ENCODE data around the gene DRAXIN.

DRAXIN gene

GRCh38 chr1:11659748-11660147, 31.8 kb upstream of the DRAXIN start:
- Histone ChIP-seq H4K20me1 (ENCODE audit: insufficient read depth, low read length) (no peaks in the 10 kb centered on the region), H3K27me3 (ENCODE audit: insufficient read depth, low read length) (no peaks in the 10 kb centered on the region), H3K36me3 (ENCODE audit: insufficient read depth, low read length) (peaks cover 17% of the 10 kb centered on the region), H3K4me2 (ENCODE audit: low read length) (no peak overlapping the region), H3K4me3 (ENCODE audit: low read depth, low read length, poor library complexity, severe bottlenecking) (no peak overlapping the region), H3K9me3 (ENCODE audit: low read length) (no peaks in the 10 kb centered on the region), H3K9ac (ENCODE audit: low read length) (no peak overlapping the region), H3K79me2 (ENCODE audit: insufficient read depth, low read length) (no peaks in the 10 kb centered on the region), H3K27ac (ENCODE audit: low read depth, low read length, poor library complexity, severe bottlenecking) (no peak overlapping the region), H3F3A (ENCODE audit: insufficient read depth, low read length) (no peaks in the 10 kb centered on the region), H3K4me1 (ENCODE audit: insufficient read depth, low read length, severe bottlenecking) (peaks cover 14% of the 10 kb centered on the region), H2AFZ (ENCODE audit: low read length) (no peak overlapping the region), H3K9me2 (ENCODE audit: low read depth, low read length) (no peaks in the 10 kb centered on the region)
- no peak for TF ChIP-seq EZH2 (IDR thresholded peaks at IDR 0.05; ENCODE audit: borderline replicate concordance, low read length)
- TF ChIP-seq, protein P1, sequence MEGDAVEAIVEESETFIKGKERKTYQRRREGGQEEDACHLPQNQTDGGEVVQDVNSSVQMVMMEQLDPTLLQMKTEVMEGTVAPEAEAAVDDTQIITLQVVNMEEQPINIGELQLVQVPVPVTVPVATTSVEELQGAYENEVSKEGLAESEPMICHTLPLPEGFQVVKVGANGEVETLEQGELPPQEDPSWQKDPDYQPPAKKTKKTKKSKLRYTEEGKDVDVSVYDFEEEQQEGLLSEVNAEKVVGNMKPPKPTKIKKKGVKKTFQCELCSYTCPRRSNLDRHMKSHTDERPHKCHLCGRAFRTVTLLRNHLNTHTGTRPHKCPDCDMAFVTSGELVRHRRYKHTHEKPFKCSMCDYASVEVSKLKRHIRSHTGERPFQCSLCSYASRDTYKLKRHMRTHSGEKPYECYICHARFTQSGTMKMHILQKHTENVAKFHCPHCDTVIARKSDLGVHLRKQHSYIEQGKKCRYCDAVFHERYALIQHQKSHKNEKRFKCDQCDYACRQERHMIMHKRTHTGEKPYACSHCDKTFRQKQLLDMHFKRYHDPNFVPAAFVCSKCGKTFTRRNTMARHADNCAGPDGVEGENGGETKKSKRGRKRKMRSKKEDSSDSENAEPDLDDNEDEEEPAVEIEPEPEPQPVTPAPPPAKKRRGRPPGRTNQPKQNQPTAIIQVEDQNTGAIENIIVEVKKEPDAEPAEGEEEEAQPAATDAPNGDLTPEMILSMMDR (IDR thresholded peaks at IDR 0.05; ENCODE audit: low read length): no peak

GRCh38 chr1:11661103-11661502, 30.4 kb upstream of the DRAXIN start:
- H3K79me2 ChIP-seq (ENCODE audit: insufficient read depth, low read length): no peaks in the 10 kb centered on the region
- H2AFZ ChIP-seq (ENCODE audit: low read length): no peak overlapping the region
- no peaks in the 10 kb centered on the region for H3F3A ChIP-seq (ENCODE audit: insufficient read depth, low read length)
- no peak for TF ChIP-seq EZH2 (IDR thresholded peaks at IDR 0.05; ENCODE audit: borderline replicate concordance, low read length)
- TF ChIP-seq, protein P1 (IDR thresholded peaks at IDR 0.05; ENCODE audit: low read length): no peak
- H3K9me2 ChIP-seq (ENCODE audit: low read depth, low read length): no peaks in the 10 kb centered on the region
- no peaks in the 10 kb centered on the region for H3K9me3 ChIP-seq (ENCODE audit: low read length)
- no peak overlapping the region for H3K4me3 ChIP-seq (ENCODE audit: low read depth, low read length, poor library complexity, severe bottlenecking)
- H3K36me3 ChIP-seq (ENCODE audit: insufficient read depth, low read length): peaks cover 17% of the 10 kb centered on the region
- H3K27ac ChIP-seq (ENCODE audit: low read depth, low read length, poor library complexity, severe bottlenecking): no peak overlapping the region
- no peak overlapping the region for H3K4me2 ChIP-seq (ENCODE audit: low read length)
- H3K9ac ChIP-seq (ENCODE audit: low read length): no peak overlapping the region
- H3K4me1 ChIP-seq (ENCODE audit: insufficient read depth, low read length, severe bottlenecking): peaks cover 5% of the 10 kb centered on the region
- H3K27me3 ChIP-seq (ENCODE audit: insufficient read depth, low read length): no peaks in the 10 kb centered on the region
- no peaks in the 10 kb centered on the region for H4K20me1 ChIP-seq (ENCODE audit: insufficient read depth, low read length)

- H3K27ac ChIP-seq (ENCODE audit: low read depth, low read length, poor library complexity, severe bottlenecking): no peak overlapping the region
- peak overlapping the region; percentile 58 for H3K4me3 ChIP-seq (ENCODE audit: low read depth, low read length, poor library complexity, severe bottlenecking)
- TF ChIP-seq, protein P1 (IDR thresholded peaks at IDR 0.05; ENCODE audit: low read length): no peak
- TF ChIP-seq EZH2 (IDR thresholded peaks at IDR 0.05; ENCODE audit: borderline replicate concordance, low read length): no peak
These were observed 27.0 kb upstream of the DRAXIN start for GRCh38 chr1:11664336-11665065.

More at GRCh38 chr1:11664336-11665065, 27.0 kb upstream of the DRAXIN start:
- Histone ChIP-seq H3K4me1 (ENCODE audit: insufficient read depth, low read length, severe bottlenecking) (peaks cover 5% of the 10 kb centered on the region), H3K27me3 (ENCODE audit: insufficient read depth, low read length) (no peaks in the 10 kb centered on the region), H3K9me2 (ENCODE audit: low read depth, low read length) (no peaks in the 10 kb centered on the region), H3K79me2 (ENCODE audit: insufficient read depth, low read length) (no peaks in the 10 kb centered on the region), H3K4me2 (ENCODE audit: low read length) (peak overlapping the region; percentile 61), H3K36me3 (ENCODE audit: insufficient read depth, low read length) (no peaks in the 10 kb centered on the region; the same call in 1 of the 2 replicates), H3K9ac (ENCODE audit: low read length) (peak overlapping the region; percentile 52; the same call in 1 of the 2 replicates), H4K20me1 (ENCODE audit: insufficient read depth, low read length) (no peaks in the 10 kb centered on the region), H2AFZ (ENCODE audit: low read length) (no peak overlapping the region), H3K9me3 (ENCODE audit: low read length) (no peaks in the 10 kb centered on the region), H3F3A (ENCODE audit: insufficient read depth, low read length) (no peaks in the 10 kb centered on the region)
